Measurements from ENCODE around the gene PCGF5. TPM values are rescaled to one million over a fixed set of nuclear protein-coding genes. Genes with fewer than 3 reads are reported as not detected.

Gene PCGF5
- total and polyA plus RNA-seq, 10 of the 15 experiments (the other 5 are each of a cell fraction or from before 2014, with no cell fraction given): 33.2 to 79.7 (median 50.7) TPM

- TF ChIP-seq ZNF217 (IDR thresholded peaks at IDR 0.05) (no peak), TBL1XR1 (IDR thresholded peaks at IDR 0.05; ENCODE audit: low read depth, low read length) (no peak)
These were observed 64.1 kb downstream of the PCGF5 start (continued) for GRCh38 chr10:91284486-91285090.

DNA sequence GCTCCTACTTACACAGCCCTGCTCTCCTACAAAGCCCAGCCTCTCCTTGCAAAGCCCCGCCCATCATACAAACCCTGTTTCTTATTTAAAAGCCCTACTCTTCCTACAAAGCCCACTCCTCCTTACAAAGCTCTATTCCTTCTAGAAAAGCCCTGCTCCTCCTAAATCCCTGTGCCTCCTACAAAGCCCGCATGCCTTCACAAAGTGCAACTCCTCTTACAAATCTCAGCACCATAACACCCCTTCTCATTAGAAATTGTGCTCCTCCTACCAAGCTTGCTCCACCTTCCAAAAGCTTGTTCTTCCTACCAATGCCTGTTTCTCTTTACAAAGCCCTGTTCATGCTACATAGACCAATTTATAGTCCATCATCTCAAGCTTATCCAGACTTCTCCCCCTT, 66.1 kb downstream of the PCGF5 start:
- Histone ChIP-seq H3K9ac (ENCODE audit: control insufficient read depth, insufficient read depth, low read length) (no peak overlapping the region), H3K4me3 (no peak overlapping the region), H3K79me2 (ENCODE audit: control insufficient read depth, insufficient read depth, low read length) (no peaks in the 10 kb centered on the region), H3K9me3 (replicated peaks; ENCODE audit: control insufficient read depth, insufficient read depth, low read length) (no peaks in the 10 kb centered on the region), H2AFZ (ENCODE audit: control insufficient read depth, low read depth, low read length) (no peak overlapping the region), H3K36me3 (ENCODE audit: control insufficient read depth in 2 of 2, insufficient read depth in 2 of 2, low read length in 1 of 2) (peaks cover 0 to 2% of the 10 kb centered on the region in 2 experiments; a peak in 1 of 4 replicates), H3K4me2 (ENCODE audit: control insufficient read depth, insufficient read depth) (no peak overlapping the region), H3K4me1 (ENCODE audit: control insufficient read depth, insufficient read depth, low read length) (no peaks in the 10 kb centered on the region), H3K27ac (ENCODE audit: control insufficient read depth, insufficient read depth) (no peak overlapping the region), H3K27me3 (replicated peaks in 1 of 2; ENCODE audit: control insufficient read depth in 2 of 2, insufficient read depth in 2 of 2, low read length in 1 of 2) (no peaks in the 10 kb centered on the region), H4K20me1 (ENCODE audit: control insufficient read depth, insufficient read depth) (no peaks in the 10 kb centered on the region)
- ChIA-PET CTCF (interaction anchor here (0.9 to 1.4 kb wide), 3 partner anchors 10 to 36 kb away, joined by 3 to 4 read pairs (median 3); no protein-coding TSS in a partner anchor), POLR2A (no interaction called here), RAD21 (ENCODE audit: unreplicated experiment) (no interaction called here), SMC1A (ENCODE audit: uncharacterized antibody, unreplicated experiment) (no interaction called here)
- no peak for DNase-seq (ENCODE audit: low read depth, low spot score)
- TF ChIP-seq GATAD2B (conservative IDR thresholded peaks at IDR 0.05; ENCODE audit: low read depth) (no peak), CREB1 (IDR thresholded peaks at IDR 0.05; ENCODE audit: low read depth) (no peak)
- in situ Hi-C loops (cut with MboI) (no loop called here), intact Hi-C loops (cut with micrococcal nuclease; ENCODE audit: unreplicated experiment) (no loop called here)
- peak; percentile 27 for FAIRE-seq
- 46% methylated on average over 2 of the region's 2 CpGs for WGBS (ENCODE audit: insufficient coverage, insufficient replicate concordance, low lambda C conversion rate, missing lambda C conversion rate)
- no peak for ATAC-seq
- BruUV-seq (replicated peaks): no TSS peak

GRCh38 chr10:91287276-91287675, 66.8 kb downstream of the PCGF5 start:
- FAIRE-seq: no peak
- TF ChIP-seq SIN3A (IDR thresholded peaks at IDR 0.05; ENCODE audit: low read depth, low read length) (no peak), TARDBP (IDR thresholded peaks at IDR 0.05; ENCODE audit: borderline replicate concordance) (no peak), HSF1 (IDR thresholded peaks at IDR 0.05; ENCODE audit: low read depth, low read length) (no peak), KLF5 (IDR thresholded peaks at IDR 0.05; ENCODE audit: partially characterized antibody) (no peak), MYB (IDR thresholded peaks at IDR 0.05; ENCODE audit: borderline replicate concordance, low read depth, low read length) (no peak), ZNF687 (IDR thresholded peaks at IDR 0.05) (no peak)

More at GRCh38 chr10:91287276-91287675, 66.8 kb downstream of the PCGF5 start:
- intact Hi-C loops (cut with micrococcal nuclease; ENCODE audit: unreplicated experiment): no loop called here
- WGBS (ENCODE audit: insufficient coverage, insufficient replicate concordance, low lambda C conversion rate, missing lambda C conversion rate): 70% methylated on average over 4 of the region's 4 CpGs
- DNase-seq (ENCODE audit: low read depth, low spot score) (no peak), ATAC-seq (no peak)
- BruUV-seq (replicated peaks): no TSS peak
- H3K27ac ChIP-seq (ENCODE audit: control insufficient read depth, insufficient read depth): no peak overlapping the region
- no peak overlapping the region for H3K4me3 ChIP-seq
- no peak overlapping the region for H2AFZ ChIP-seq (ENCODE audit: control insufficient read depth, low read depth, low read length)
- H3K36me3 ChIP-seq (ENCODE audit: control insufficient read depth in 2 of 2, insufficient read depth in 2 of 2, low read length in 1 of 2): no peaks in the 10 kb centered on the region; a peak in 1 of 4 replicates
- no peak overlapping the region for H3K9ac ChIP-seq (ENCODE audit: control insufficient read depth, insufficient read depth, low read length)
- H3K9me3 ChIP-seq (replicated peaks; ENCODE audit: control insufficient read depth, insufficient read depth, low read length): no peaks in the 10 kb centered on the region
- SMC1A ChIA-PET (ENCODE audit: uncharacterized antibody, unreplicated experiment): interaction anchor here (1.7 kb wide), 1 partner anchor 10 kb away, joined by 4 read pairs; no protein-coding TSS in a partner anchor
- H3K4me1 ChIP-seq (ENCODE audit: control insufficient read depth, insufficient read depth, low read length): no peaks in the 10 kb centered on the region
- H3K79me2 ChIP-seq (ENCODE audit: control insufficient read depth, insufficient read depth, low read length): no peaks in the 10 kb centered on the region
- RAD21 ChIA-PET (ENCODE audit: unreplicated experiment): interaction anchor here (1.1 kb wide), 1 partner anchor 37 kb away, joined by 4 read pairs; no protein-coding TSS in a partner anchor
- POLR2A ChIA-PET: no interaction called here
- in situ Hi-C loops (cut with MboI): no loop called here
- H4K20me1 ChIP-seq (ENCODE audit: control insufficient read depth, insufficient read depth): no peaks in the 10 kb centered on the region
- no peak overlapping the region for H3K4me2 ChIP-seq (ENCODE audit: control insufficient read depth, insufficient read depth)
- CTCF ChIA-PET: interaction anchor here (1.4 to 3.5 kb wide), 2 partner anchors 10 to 12 kb away, joined by 4 to 14 read pairs; no protein-coding TSS in a partner anchor
- no peaks in the 10 kb centered on the region for H3K27me3 ChIP-seq (replicated peaks in 1 of 2; ENCODE audit: control insufficient read depth in 2 of 2, insufficient read depth in 2 of 2, low read length in 1 of 2)

All from GM12878 (cell line).